Smooth muscle cell (in vitro differentiated cells): ENCODE results near the gene CCN2. TPM values are rescaled to one million over a fixed set of nuclear protein-coding genes. Genes with fewer than 3 reads are reported as not detected.

ENCODE experiments used
- DNase-seq: peaks from one replicate; lab custom pipeline; 2025; ENCODE audit not compliant: unreplicated experiment; lab: John Stamatoyannopoulos, UW
- H2AFZ ChIP-seq: fragments of 200-600 bp; sonication (generic); 2 replicates; pipeline ENCODE4 v1.6.0; 2016; ENCODE audit warnings: antibody characterized with exemption, low read depth, mild to moderate bottlenecking
- H3F3A ChIP-seq: fragments of 200-600 bp; sonication (generic); 2 replicates; pipeline ENCODE4 v1.6.0; 2017; ENCODE audit warnings: antibody characterized with exemption, low read depth
- H3K27ac ChIP-seq: fragments of 200-600 bp; sonication (generic); 2 replicates; pipeline ENCODE4 v1.5.1; 2016; ENCODE audit warnings: low read depth, mild to moderate bottlenecking
- H3K27me3 ChIP-seq: fragments of 200-600 bp; sonication (generic); 2 replicates; pipeline ENCODE4 v1.6.1; 2016; ENCODE audit warnings: low read depth, mild to moderate bottlenecking
- H3K36me3 ChIP-seq: fragments of 200-600 bp; sonication (generic); 2 replicates; pipeline ENCODE4 v1.5.1; 2016; ENCODE audit warnings: low read depth
- H3K4me1 ChIP-seq: fragments of 200-600 bp; sonication (generic); 2 replicates; pipeline ENCODE4 v1.5.1; 2016; ENCODE audit warnings: low read depth
- H3K4me2 ChIP-seq: fragments of 200-600 bp; sonication (generic); 2 replicates; pipeline ENCODE4 v1.6.0; 2016; ENCODE audit warnings: mild to moderate bottlenecking
- H3K4me3 ChIP-seq: fragments of 200-600 bp; sonication (generic); 2 replicates; pipeline ENCODE4 v1.5.1; 2016; ENCODE audit warnings: mild to moderate bottlenecking
- H3K79me2 ChIP-seq: fragments of 200-600 bp; sonication (generic); 2 replicates; pipeline ENCODE4 v1.6.0; 2016; ENCODE audit warnings: low read depth, mild to moderate bottlenecking
- H3K9ac ChIP-seq: fragments of 200-600 bp; sonication (generic); 2 replicates; pipeline ENCODE4 v1.6.0; 2016; ENCODE audit warnings: low read depth
- H3K9me3 ChIP-seq: fragments of 200-600 bp; sonication (generic); replicated peaks from 2 replicates; pipeline ENCODE4 v1.5.1; 2016; ENCODE audit warnings: low read depth
- H4K20me1 ChIP-seq: fragments of 200-600 bp; sonication (generic); 2 replicates; pipeline ENCODE4 v1.6.0; 2016; ENCODE audit warnings: low read depth
- WGBS: methylation state at CpG from one replicate; pipeline ENCODE4 v1.1.7; 2016; ENCODE audit warnings: low lambda C conversion rate; 5-methylcytosine and 5-hydroxymethylcytosine counted together
- polyA plus RNA-seq: library from polyadenylated mRNA; unstranded; fragments of >200 nt; fragmentation: Nextera tagmentation; extraction: Ambion mirVana; gene quantifications from 2 replicates; pipeline ENCODE4 v1.2.1, GENCODE V29; 2016
- total RNA-seq: library from RNA; depleted of rRNA; stranded (reverse); fragments of >200 nt; gene quantifications from 2 replicates; pipeline ENCODE4 v1.2.3, GENCODE V29; 2014
- TF ChIP-seq, protein P1 (sequence below): fragments of 200-600 bp; sonication (generic); IDR thresholded peaks from 2 replicates; pipeline ENCODE4 v1.5.1; 2017; ENCODE audit warnings: borderline replicate concordance, mild to moderate bottlenecking, antibody characterized with exemption; ENCODE audit not compliant: insufficient read depth, poor library complexity, severe bottlenecking

Gene CCN2
- total and polyA plus RNA-seq, 2 experiments from 2014 or later = 1,180 to 2,448 TPM

DNA sequence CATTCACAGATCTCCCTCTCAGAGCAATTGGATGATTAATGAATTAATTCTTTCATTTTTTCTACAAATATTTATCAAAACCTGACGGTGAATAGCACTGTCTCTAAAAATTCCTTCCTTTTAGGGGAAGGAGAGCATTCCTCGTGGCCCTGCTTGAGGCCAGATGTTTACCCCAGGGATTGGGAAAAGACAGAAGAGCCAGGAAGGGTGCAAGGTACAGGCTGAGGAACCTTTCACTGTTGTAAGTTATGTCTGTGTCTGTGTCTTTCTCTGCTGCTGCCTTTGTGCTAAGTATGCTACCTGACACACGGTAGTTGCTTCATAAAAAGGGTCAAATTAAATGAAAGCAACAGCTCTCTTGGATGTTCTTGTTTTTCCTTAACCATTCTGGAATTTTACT lies 27.4 kb upstream of the CCN2 start:
- no peaks in the 10 kb centered on the region for H3K4me1 ChIP-seq

GRCh38 chr6:131976545-131977061 lies 25.4 kb upstream of the CCN2 start:
- Histone ChIP-seq H3K4me3 (no peak overlapping the region), H2AFZ (no peak overlapping the region), H3K79me2 (no peaks in the 10 kb centered on the region), H3K4me1 (no peaks in the 10 kb centered on the region), H3K9me3 (no peaks in the 10 kb centered on the region), H3K27ac (no peak overlapping the region), H3K4me2 (no peak overlapping the region), H3K27me3 (no peaks in the 10 kb centered on the region), H3F3A (no peaks in the 10 kb centered on the region), H4K20me1 (no peaks in the 10 kb centered on the region), H3K9ac (no peak overlapping the region), H3K36me3 (no peaks in the 10 kb centered on the region)
- WGBS = 72% methylated on average over 6 of the region's 6 CpGs
- no peak for DNase-seq
- TF ChIP-seq, protein P1, sequence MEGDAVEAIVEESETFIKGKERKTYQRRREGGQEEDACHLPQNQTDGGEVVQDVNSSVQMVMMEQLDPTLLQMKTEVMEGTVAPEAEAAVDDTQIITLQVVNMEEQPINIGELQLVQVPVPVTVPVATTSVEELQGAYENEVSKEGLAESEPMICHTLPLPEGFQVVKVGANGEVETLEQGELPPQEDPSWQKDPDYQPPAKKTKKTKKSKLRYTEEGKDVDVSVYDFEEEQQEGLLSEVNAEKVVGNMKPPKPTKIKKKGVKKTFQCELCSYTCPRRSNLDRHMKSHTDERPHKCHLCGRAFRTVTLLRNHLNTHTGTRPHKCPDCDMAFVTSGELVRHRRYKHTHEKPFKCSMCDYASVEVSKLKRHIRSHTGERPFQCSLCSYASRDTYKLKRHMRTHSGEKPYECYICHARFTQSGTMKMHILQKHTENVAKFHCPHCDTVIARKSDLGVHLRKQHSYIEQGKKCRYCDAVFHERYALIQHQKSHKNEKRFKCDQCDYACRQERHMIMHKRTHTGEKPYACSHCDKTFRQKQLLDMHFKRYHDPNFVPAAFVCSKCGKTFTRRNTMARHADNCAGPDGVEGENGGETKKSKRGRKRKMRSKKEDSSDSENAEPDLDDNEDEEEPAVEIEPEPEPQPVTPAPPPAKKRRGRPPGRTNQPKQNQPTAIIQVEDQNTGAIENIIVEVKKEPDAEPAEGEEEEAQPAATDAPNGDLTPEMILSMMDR = no peak

More for the DNA sequence above, 27.4 kb upstream of the CCN2 start:
- Histone ChIP-seq H4K20me1 (no peaks in the 10 kb centered on the region), H3K79me2 (no peaks in the 10 kb centered on the region), H3K27me3 (no peaks in the 10 kb centered on the region), H3K36me3 (no peaks in the 10 kb centered on the region), H3F3A (no peaks in the 10 kb centered on the region), H3K4me2 (no peak overlapping the region), H3K4me3 (no peak overlapping the region), H3K27ac (no peak overlapping the region), H3K9me3 (no peaks in the 10 kb centered on the region), H2AFZ (no peak overlapping the region), H3K9ac (no peak overlapping the region)
- WGBS = 88% methylated on average over 3 of the region's 3 CpGs
- TF ChIP-seq, protein P1 = no peak
- no peak for DNase-seq

DNA sequence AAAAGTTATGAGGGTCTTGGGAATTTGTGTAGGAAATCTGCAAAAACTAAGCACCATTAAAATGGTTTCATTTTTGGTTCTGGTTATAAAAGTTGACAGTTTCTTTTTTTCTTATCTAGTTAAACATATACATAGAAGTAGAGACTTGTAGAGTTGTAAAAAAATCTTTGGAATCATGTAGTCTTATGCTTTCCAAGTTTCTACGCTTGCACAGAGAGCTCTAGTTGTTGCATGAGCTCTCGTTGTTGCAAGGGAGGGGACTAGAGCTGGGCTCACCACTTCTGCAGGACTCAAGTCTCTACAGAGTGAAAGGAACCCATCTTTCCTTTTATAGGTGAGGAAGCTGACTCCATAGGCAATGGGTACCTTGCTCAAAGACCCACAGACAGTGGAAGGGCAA lies 21.6 kb upstream of the CCN2 start:
- Histone ChIP-seq H3K4me2 (no peak overlapping the region), H3K27me3 (no peaks in the 10 kb centered on the region)
- WGBS = 82% methylated on average over 2 of the region's 2 CpGs

More for the DNA sequence above, 21.6 kb upstream of the CCN2 start:
- H4K20me1 ChIP-seq = no peaks in the 10 kb centered on the region
- no peak overlapping the region for H3K9ac ChIP-seq
- TF ChIP-seq, protein P1 = no peak
- H3K4me3 ChIP-seq = no peak overlapping the region
- H3K79me2 ChIP-seq = no peaks in the 10 kb centered on the region
- no peaks in the 10 kb centered on the region for H3K36me3 ChIP-seq
- no peak overlapping the region for H3K27ac ChIP-seq
- no peaks in the 10 kb centered on the region for H3F3A ChIP-seq
- H2AFZ ChIP-seq = no peak overlapping the region
- H3K4me1 ChIP-seq = no peaks in the 10 kb centered on the region
- DNase-seq = no peak
- no peaks in the 10 kb centered on the region for H3K9me3 ChIP-seq
